PC-9 (cell line): Measurements from ENCODE around the gene CRIP2.

ENCODE experiments used
- CTCF ChIP-seq: fragments of 200-600 bp; sonication (generic); conservative IDR thresholded peaks from 2 replicates; pipeline ENCODE4 v1.6.1; 2017; ENCODE audit warnings: mixed run types, antibody characterized with exemption, mild to moderate bottlenecking, moderate library complexity
- EZH2 ChIP-seq: fragments of 200-600 bp; sonication (generic); IDR thresholded peaks from 2 replicates; pipeline ENCODE4 v1.8.0; 2017; ENCODE audit warnings: antibody characterized with exemption, low read depth

- TF ChIP-seq CTCF (no peak), EZH2 (no peak)
Observed at GRCh38 chr14:105455766-105456660, 18.6 kb upstream of the CRIP2 start.
